CD4-positive, alpha-beta T cell treated with Interleukin-21 for 1 hour (primary cell): ENCODE data around the gene IL18R1.
A peak's percentile ranks its signal among the peaks of the same experiment; 100 is the strongest.

Experiments
- DNase-seq: peaks from one replicate; pipeline ENCODE4 v3.0.0-alpha.2; 2020

The IL18R1 gene

DNA sequence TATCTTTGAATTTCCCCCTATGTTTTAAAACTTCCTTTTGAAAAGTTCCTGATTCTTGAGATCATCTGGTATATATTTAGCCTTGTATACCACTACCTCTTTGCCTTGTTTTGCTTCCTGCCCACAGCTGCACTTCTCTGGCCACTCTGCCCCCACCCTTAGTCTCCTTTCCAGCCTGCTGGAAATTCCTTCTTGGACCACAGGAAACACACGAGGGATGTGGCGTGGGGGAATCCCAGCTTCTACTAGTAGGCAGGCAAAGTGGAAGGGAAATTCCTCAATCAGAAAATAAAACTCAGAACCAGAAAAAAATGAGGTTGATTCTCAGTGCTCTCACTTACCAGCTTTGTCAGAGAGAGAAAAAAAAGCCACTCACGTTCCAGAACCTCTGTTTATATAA is 80.7 kb downstream of the IL18R1 start:
- peak; percentile 32 for DNase-seq

DNA sequence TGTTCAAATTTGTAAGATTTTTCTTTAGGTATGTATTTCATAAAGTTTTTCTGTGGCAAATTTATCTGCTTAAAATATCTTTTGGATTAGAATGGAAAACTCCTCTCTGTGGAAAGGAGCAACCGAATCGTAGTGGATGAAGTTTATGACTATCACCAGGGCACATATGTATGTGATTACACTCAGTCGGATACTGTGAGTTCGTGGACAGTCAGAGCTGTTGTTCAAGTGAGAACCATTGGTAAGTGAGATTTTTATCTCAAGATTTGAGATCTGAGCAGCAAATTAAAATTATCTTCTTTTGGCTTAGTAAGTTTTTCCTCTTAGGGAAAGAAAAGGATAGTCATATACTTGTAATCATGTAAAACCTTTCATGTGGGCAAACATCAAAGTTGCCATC is 81.5 kb downstream of the IL18R1 start:
- no peak for DNase-seq

DNA sequence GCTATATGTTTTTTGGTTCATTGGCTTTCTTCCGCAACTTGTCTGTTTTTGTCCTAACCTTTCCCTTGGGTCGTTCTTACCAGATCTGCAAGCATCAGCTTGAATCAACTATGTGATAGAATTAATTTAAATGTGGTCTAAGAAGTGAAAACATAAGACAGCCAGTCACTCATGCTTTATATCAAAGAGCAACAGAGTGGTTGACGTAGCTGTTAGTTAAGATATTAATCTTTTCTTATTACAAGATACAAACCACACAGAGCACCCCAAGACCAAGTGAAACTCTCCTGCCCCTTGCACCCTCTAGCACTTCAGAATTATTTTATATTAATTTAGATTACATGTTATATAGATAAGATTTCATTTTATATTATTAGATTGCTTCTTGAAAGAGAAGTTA is 82.5 kb downstream of the IL18R1 start:
- DNase-seq, result no peak

DNA sequence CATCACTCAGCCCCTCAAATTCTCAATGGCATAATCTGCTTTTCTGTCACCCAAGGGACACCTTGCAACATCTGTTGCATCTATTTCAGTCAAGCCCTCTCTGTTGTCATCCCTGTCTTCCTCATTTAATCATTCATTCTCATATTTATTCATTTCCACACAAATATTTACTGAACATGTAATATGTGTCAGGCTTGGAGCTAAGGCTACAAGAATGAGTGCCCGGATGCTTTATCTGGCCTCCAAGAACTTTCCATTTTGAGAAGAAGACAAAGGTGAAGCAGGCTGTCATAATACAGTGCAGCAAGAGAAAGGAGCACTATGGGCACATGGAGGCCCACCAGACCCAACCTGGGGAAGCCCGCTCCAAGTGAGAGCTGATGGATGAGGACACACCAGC is 83.0 kb downstream of the IL18R1 start:
- DNase-seq, result no peak

DNA sequence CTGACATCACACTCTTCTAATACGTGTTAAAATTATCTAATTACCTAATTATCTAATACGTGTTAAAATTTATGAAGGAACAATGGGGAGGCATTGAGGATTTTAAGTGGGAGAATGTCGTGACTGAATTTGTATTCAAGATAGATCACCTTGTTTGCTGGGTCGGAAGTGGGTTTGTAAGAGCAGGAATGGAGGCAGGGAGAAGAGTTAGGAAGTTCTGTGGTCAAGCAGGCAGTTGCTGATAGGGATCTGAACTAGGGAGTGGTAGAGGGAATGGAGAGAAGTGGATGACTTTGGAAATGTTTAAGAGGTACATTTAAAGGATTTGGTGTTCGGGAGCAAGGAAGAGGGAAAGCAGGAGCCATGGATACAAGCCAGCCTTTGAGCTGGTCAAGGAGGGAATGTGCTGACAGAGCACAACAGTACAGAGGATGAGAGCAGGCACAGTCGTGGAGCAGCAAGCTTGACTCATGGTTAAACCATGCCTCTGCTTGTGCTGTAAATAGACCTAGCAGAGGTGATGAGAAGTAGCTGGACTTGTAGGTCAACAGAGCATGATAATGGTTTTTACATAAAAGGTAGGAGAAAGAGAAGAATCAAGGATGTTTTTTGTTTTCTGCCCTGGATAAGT is 83.6 kb downstream of the IL18R1 start:
- DNase-seq, result no peak

DNA sequence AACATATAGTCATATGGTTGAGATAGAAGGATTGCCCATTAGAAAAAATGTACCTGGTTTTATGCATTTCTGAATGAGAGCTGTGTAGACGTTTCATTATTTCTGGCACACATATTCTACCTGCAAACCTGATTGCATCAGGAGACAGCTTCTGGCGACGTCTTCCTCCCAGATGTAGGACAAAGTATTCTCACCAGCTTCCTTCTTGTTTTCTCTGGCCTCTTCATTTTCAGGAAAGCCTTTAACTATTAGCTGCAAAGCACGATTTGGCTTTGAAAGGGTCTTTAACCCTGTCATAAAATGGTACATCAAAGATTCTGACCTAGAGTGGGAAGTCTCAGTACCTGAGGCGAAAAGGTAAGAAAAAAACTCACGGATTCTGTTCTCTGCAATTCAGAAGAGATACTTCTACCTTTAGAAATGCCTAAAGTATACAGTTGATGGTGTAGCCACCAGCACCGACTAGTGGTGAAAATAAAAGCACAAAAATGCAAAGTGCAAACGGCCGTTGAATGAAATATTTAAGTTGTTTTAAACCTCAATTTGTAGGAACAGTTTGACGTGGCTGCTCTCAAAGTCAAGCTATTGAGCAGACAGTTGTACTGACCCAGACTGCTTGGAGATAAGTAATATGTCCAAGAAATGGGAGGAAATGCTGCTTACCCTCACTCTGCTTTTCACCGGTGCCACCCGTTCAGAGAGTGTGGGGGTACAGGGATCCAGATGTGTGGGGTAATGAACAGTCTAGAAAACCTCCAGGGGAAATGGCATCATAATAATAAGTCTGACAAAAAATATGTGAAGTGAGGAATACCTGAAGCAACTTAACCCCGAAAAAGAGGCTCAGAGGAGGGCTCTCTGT is 87.6 kb downstream of the IL18R1 start:
- DNase-seq, result peak; percentile 66

DNA sequence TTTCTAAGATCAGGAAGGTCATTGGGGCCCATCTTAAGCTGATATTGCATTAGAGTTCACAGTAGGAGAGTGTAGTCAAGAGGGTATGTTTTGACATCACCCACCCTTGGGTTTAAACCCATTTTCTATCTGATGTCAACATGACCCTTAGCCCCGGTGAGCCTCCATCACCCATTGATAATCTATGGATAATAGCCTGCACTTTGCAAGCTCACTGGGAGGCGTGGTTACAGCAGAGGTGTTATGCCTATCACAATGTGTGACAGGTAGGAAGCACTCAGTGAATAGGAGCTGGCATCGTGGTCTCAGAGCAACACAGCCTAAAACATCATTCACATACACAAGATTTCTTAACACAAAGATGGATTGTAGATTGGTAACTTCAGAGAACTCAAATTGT is 88.6 kb downstream of the IL18R1 start:
- DNase-seq, result no peak

DNA sequence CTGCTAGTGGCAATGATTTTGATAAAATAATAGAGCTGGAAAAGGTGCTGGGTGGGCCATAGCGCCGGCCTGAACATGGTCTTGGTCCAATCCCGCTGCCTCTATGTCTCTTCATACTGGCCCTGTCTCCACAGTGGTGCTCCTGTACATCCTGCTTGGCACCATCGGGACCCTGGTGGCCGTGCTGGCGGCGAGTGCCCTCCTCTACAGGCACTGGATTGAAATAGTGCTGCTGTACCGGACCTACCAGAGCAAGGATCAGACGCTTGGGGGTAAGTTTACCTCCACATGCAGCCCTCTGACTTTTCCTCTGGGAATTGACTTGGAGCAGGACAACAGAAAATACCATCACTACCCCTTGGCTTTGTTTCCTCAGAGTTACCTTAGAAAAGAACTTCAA is 91.3 kb downstream of the IL18R1 start:
- no peak for DNase-seq
